Sigmoid colon (tissue), 4 donors: Measurements from ENCODE around the gene PELI2.

Source experiments
- CTCF ChIP-seq, 4 experiments: fragments of 450-650 bp in 3 of 4; fragments of 200-600 bp in 1 of 4; IDR thresholded peaks; one replicate each; pipeline ENCODE4 v1.5.1; 2016 to 2019; ENCODE audit warnings: antibody characterized with exemption in 4 of 4, mild to moderate bottlenecking in 3 of 4, moderate library complexity in 2 of 4
- POLR2A ChIP-seq, 2 donors: fragments of 450-650 bp; IDR thresholded peaks; one replicate each; pipeline ENCODE4 v1.6.1; 2016; ENCODE audit warnings: antibody characterized with exemption in 2 of 2, mild to moderate bottlenecking in 2 of 2, moderate library complexity in 2 of 2
- POLR2AphosphoS5 ChIP-seq, 4 donors: sonication (generic); formaldehyde crosslinking; IDR thresholded peaks; one replicate each; pipeline ENCODE4 v1.6.1; 2017; ENCODE audit warnings: antibody characterized with exemption in 4 of 4

GRCh38 chr14:56143025-56143424 is 24.8 kb downstream of the PELI2 start:
- TF ChIP-seq CTCF (IDR thresholded peaks at IDR 0.05) (no peak), POLR2AphosphoS5 (IDR thresholded peaks at IDR 0.05) (no peak), POLR2A (IDR thresholded peaks at IDR 0.05) (no peak)
